Islet precursor cell (in vitro differentiated cells): Measurements from ENCODE around the gene ZMYM3.

Experiments
- DNase-seq: peaks from one replicate; pipeline ENCODE4 v3.0.0-alpha.2; 2018

The ZMYM3 gene

GRCh38 chrX:71210816-71211215, 43.1 kb downstream of the ZMYM3 start:
- no peak for DNase-seq

GRCh38 chrX:71199252-71200008, 54.5 kb downstream of the ZMYM3 start:
- DNase-seq = no peak

- DNase-seq = no peak
These were observed 55.9 kb downstream of the ZMYM3 start for GRCh38 chrX:71198066-71198465.

- no peak for DNase-seq
These were observed 57.8 kb downstream of the ZMYM3 start for GRCh38 chrX:71195964-71196649.

- no peak for DNase-seq
These were observed 62.7 kb downstream of the ZMYM3 start for GRCh38 chrX:71191248-71191647.
